ENCODE data around the gene HOXD10. TPM values are rescaled to one million over a fixed set of nuclear protein-coding genes. Genes with fewer than 3 reads are reported as not detected.
A peak's percentile ranks its signal among the peaks of the same experiment; 100 is the strongest.

Gene HOXD10
- total RNA-seq, 4 donors from 2014 or later: 0.56 to 0.59 TPM; not detected in 2

DNA sequence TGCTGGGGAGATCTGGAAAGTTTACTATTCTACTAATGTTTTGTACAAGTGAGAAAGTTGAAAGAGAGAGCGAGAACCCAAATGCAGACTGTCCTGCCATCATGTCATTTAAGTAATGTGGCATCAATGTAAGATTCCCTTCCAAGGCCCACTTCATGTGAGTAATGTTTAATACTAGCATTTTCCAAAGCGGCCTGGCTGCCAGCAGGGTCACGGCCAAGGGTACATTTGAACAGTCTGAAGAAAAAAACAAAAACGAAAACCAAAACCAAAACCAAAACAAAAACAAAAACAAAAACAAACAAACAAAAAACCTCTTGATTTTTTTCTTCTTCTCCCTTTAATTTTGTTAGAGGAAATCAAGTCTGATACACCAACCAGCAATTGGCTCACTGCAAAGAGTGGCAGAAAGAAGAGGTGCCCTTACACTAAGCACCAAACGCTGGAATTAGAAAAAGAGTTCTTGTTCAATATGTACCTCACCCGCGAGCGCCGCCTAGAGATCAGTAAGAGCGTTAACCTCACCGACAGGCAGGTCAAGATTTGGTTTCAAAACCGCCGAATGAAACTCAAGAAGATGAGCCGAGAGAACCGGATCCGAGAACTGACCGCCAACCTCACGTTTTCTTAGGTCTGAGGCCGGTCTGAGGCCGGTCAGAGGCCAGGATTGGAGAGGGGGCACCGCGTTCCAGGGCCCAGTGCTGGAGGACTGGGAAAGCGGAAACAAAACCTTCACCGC lies 2.2 kb downstream of the HOXD10 start:
- H3K4me3 ChIP-seq: peak overlapping the region; percentile 35
- DNase-seq (ENCODE audit: low spot score in 2 of 2): no peak

DNA sequence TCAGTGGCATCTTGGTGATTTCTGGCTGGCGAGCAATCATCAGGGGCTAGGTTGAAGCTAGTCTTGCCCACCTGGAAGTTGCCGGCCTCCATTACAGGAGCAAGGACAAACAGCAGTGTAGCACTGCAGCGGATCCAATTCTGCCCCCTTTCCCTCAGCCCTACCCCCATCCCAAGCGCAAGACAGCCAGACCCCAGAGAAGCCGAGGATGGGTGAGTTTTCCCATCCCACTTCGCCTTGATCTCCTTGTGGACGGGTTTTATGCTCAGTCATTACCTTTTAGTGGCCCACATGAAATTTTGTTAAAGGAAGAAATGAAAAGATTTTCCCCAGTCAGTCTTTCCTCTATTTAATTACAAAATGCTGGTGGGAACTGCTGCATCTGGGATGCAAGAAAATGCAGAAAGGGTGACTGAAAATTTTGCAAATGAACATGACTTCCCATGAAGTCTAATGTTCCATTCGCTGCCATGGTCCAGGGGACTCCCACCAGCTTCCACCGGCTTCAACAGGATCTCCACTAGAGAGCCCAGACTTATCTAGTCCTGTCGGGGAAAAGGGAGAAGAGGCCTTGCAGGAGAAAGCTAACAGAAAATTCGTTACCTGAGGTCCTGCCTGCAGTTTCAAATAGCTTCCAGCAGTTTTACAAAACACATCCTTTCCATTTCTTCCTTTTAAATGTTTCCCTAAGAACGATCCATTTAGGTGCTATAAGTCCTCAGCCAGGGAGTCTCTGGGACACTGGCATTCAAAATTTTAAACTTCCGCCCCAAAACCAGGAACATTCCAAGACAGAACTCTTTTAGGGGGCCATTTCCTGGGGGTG lies 4.0 kb downstream of the HOXD10 start:
- no peak for DNase-seq (ENCODE audit: low spot score in 2 of 2)
- no peak overlapping the region for H3K27ac ChIP-seq
- peaks cover 37% of the 10 kb centered on the region for H3K4me1 ChIP-seq
- no peaks in the 10 kb centered on the region for H3K9me3 ChIP-seq
- H3K4me3 ChIP-seq: no peak overlapping the region
- H3K27me3 ChIP-seq: peaks cover 100% of the 10 kb centered on the region
- 47% methylated on average over 13 of the region's 13 CpGs for WGBS
- TF ChIP-seq POLR2A (IDR thresholded peaks at IDR 0.05) (no peak), EP300 (IDR thresholded peaks at IDR 0.05) (no peak), POLR2AphosphoS5 (IDR thresholded peaks at IDR 0.05) (no peak)
- TF ChIP-seq, protein P1, sequence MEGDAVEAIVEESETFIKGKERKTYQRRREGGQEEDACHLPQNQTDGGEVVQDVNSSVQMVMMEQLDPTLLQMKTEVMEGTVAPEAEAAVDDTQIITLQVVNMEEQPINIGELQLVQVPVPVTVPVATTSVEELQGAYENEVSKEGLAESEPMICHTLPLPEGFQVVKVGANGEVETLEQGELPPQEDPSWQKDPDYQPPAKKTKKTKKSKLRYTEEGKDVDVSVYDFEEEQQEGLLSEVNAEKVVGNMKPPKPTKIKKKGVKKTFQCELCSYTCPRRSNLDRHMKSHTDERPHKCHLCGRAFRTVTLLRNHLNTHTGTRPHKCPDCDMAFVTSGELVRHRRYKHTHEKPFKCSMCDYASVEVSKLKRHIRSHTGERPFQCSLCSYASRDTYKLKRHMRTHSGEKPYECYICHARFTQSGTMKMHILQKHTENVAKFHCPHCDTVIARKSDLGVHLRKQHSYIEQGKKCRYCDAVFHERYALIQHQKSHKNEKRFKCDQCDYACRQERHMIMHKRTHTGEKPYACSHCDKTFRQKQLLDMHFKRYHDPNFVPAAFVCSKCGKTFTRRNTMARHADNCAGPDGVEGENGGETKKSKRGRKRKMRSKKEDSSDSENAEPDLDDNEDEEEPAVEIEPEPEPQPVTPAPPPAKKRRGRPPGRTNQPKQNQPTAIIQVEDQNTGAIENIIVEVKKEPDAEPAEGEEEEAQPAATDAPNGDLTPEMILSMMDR (IDR thresholded peaks at IDR 0.05): no peak
- H3K36me3 ChIP-seq: no peaks in the 10 kb centered on the region

More for the DNA sequence above, 2.2 kb downstream of the HOXD10 start:
- TF ChIP-seq POLR2A (IDR thresholded peaks at IDR 0.05): no peak
- no peak for TF ChIP-seq POLR2AphosphoS5 (IDR thresholded peaks at IDR 0.05)
- no peak for TF ChIP-seq EP300 (IDR thresholded peaks at IDR 0.05)
- TF ChIP-seq, protein P1 (IDR thresholded peaks at IDR 0.05): peak in 1 of 2 donors; percentile 39
- Histone ChIP-seq H3K27ac (no peak overlapping the region), H3K27me3 (peaks cover 100% of the 10 kb centered on the region), H3K9me3 (no peaks in the 10 kb centered on the region), H3K36me3 (no peaks in the 10 kb centered on the region), H3K4me1 (peaks cover 35% of the 10 kb centered on the region)
- 31% methylated on average over 24 of the region's 24 CpGs for WGBS

DNA sequence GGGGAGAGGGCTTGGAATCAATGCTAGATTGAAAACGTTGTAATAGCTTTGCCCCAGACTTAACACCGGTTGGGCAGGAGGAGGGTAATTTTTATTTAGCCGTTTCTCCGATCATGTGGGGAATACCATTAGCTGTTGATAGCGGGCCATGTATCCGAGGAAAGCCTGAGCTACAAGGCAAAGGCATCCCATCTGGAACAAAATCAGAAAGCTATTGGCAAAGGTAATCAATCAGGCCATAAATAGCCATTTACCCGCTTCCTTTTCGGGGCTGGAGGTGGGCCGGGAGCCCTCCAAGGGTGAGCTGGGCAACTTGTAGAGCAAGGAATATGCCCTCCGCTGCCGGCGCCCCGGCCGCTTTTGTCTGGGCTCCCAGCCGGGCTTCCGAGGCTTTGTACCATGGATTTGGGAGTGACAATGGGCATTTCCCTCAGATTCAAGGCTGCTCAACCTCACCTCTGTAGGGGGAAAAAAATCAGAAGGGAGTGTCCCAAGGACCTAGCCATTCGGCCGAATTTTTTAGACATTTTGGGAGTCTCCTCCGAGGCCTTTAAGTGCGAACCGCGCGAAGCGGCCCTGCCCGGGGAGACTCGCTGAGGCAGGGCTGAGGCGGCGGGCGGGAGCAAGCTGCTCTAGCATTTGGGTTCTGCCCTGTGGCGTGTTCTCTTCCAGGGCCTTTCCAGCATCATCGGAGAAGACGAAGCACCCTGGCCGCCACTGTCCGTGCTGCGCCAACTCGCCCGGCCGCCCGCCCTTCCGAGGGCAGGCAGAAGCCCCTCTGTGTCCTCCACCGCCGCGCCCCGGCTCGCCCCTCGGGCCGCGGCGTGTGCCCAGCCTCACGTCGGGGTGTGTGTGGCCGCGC lies 4.8 kb downstream of the HOXD10 start:
- Histone ChIP-seq H3K27me3 (peaks cover 100% of the 10 kb centered on the region), H3K27ac (peak overlapping the region; percentile 72)

DNA sequence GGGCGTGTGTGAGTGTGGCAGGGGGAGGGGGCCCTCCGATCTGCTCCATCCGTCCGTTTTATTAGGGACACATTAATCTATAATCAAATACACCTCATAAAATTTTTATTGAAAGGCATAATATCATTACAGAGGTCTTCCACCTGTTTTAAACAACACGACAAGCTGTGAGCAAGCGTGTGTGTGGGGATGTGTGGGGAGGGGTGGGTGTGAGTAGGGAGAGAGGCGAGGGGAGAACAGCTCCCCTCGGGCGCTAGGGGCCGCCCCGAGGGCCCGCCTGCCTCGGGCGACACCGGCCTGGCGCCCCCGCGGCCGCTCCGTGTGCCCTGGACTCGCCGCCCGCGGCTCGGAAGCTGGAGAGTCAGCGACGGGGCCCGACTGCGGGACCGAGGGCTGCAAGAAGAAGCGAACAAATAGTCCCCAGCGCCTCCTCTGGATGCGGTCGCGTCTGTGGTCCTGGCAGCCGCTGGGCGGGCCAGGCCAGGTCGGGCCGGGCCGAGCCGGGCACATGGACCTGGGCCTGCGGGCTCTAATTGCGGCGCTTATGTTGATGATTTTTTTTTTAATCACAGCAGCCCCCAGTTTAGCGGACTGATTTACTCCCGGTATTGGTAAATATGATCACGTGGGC lies 5.6 kb downstream of the HOXD10 start:
- Histone ChIP-seq H3K4me1 (peaks cover 34% of the 10 kb centered on the region), H3K27me3 (peaks cover 97% of the 10 kb centered on the region), H3K4me3 (peak overlapping the region; percentile 62), H3K36me3 (no peaks in the 10 kb centered on the region), H3K9me3 (no peaks in the 10 kb centered on the region), H3K27ac (peak overlapping the region; percentile 72)
- no peak for DNase-seq (ENCODE audit: low spot score in 2 of 2)
- 5% methylated on average over 28 of the region's 47 CpGs for WGBS
- TF ChIP-seq, protein P1 (IDR thresholded peaks at IDR 0.05): no peak
- TF ChIP-seq EP300 (IDR thresholded peaks at IDR 0.05) (no peak), POLR2A (IDR thresholded peaks at IDR 0.05) (no peak)

More for the DNA sequence above, 4.8 kb downstream of the HOXD10 start:
- TF ChIP-seq POLR2AphosphoS5 (IDR thresholded peaks at IDR 0.05): no peak
- no peak for TF ChIP-seq EP300 (IDR thresholded peaks at IDR 0.05)
- no peak for TF ChIP-seq POLR2A (IDR thresholded peaks at IDR 0.05)
- TF ChIP-seq, protein P1 (IDR thresholded peaks at IDR 0.05): no peak
- DNase-seq (ENCODE audit: low spot score in 2 of 2): no peak
- Histone ChIP-seq H3K4me1 (peaks cover 36% of the 10 kb centered on the region), H3K9me3 (no peaks in the 10 kb centered on the region), H3K36me3 (no peaks in the 10 kb centered on the region), H3K4me3 (peak overlapping the region; percentile 62)
- 20% methylated on average over 23 of the region's 53 CpGs for WGBS

All from suprapubic skin (tissue), 4 donors.